Activated naive CD8-positive, alpha-beta T cell treated with anti-CD3 and anti-CD28 coated beads, Interleukin-2, amount 50 U/mL, for 24 hours (primary cell): ENCODE measurements around the gene NUDT12.

Source experiments
- ATAC-seq: fragments of 150-1000 bp; cut with Tn5 transposase; one replicate; pipeline ENCODE4 v1.10.0; 2021
- DNase-seq: peaks from one replicate; pipeline ENCODE4 v3.0.0; 2021
- H3K27ac Mint-ChIP-seq: one replicate; pipeline ENCODE4 v1.8.0; 2021; ENCODE audit warnings: mild to moderate bottlenecking, mixed read lengths
- H3K27me3 Mint-ChIP-seq: one replicate; pipeline ENCODE4 v1.8.0; 2021; ENCODE audit warnings: mixed read lengths
- H3K36me3 Mint-ChIP-seq: one replicate; pipeline ENCODE4 v1.8.0; 2021; ENCODE audit warnings: low read depth, mixed read lengths
- H3K4me1 Mint-ChIP-seq: one replicate; pipeline ENCODE4 v1.8.0; 2021; ENCODE audit warnings: mixed read lengths
- H3K4me3 Mint-ChIP-seq: one replicate; pipeline ENCODE4 v1.8.0; 2021; ENCODE audit warnings: mild to moderate bottlenecking, moderate library complexity, mixed read lengths
- H3K9me3 Mint-ChIP-seq: one replicate; pipeline ENCODE4 v1.8.0; 2021; ENCODE audit warnings: mixed read lengths

The NUDT12 gene

GRCh38 chr5:103569313-103570060 lies 6.9 kb upstream of the NUDT12 start:
- DNase-seq (no peak), ATAC-seq (no peak)
- H3K9me3 Mint-ChIP-seq = no peaks in the 10 kb centered on the region
- H3K27me3 Mint-ChIP-seq = peaks cover 6% of the 10 kb centered on the region
- no peaks in the 10 kb centered on the region for H3K36me3 Mint-ChIP-seq
- H3K27ac Mint-ChIP-seq = no peak overlapping the region
- no peaks in the 10 kb centered on the region for H3K4me1 Mint-ChIP-seq
- no peak overlapping the region for H3K4me3 Mint-ChIP-seq

GRCh38 chr5:103565719-103566118 lies 3.1 kb upstream of the NUDT12 start:
- Mint-ChIP-seq H3K4me1 (peaks cover 16% of the 10 kb centered on the region), H3K9me3 (no peaks in the 10 kb centered on the region), H3K36me3 (peaks cover 2% of the 10 kb centered on the region), H3K27me3 (peaks cover 4% of the 10 kb centered on the region), H3K4me3 (no peak overlapping the region), H3K27ac (no peak overlapping the region)
- no peak for ATAC-seq
- no peak for DNase-seq

GRCh38 chr5:103561685-103562452 lies 720 bp downstream of the NUDT12 start:
- ATAC-seq (no peak), DNase-seq (peak; percentile 9)
- Mint-ChIP-seq H3K36me3 (peaks cover 2% of the 10 kb centered on the region), H3K27ac (peak overlapping the region; percentile 88), H3K4me1 (peaks cover 16% of the 10 kb centered on the region), H3K4me3 (peak overlapping the region; percentile 86), H3K9me3 (no peaks in the 10 kb centered on the region), H3K27me3 (peaks cover 2% of the 10 kb centered on the region)

- H3K9me3 Mint-ChIP-seq = no peaks in the 10 kb centered on the region
- H3K4me3 Mint-ChIP-seq = no peak overlapping the region
- H3K36me3 Mint-ChIP-seq = peaks cover 2% of the 10 kb centered on the region
- peaks cover 16% of the 10 kb centered on the region for H3K4me1 Mint-ChIP-seq
- no peak for ATAC-seq
- no peak overlapping the region for H3K27ac Mint-ChIP-seq
- peaks cover 2% of the 10 kb centered on the region for H3K27me3 Mint-ChIP-seq
- no peak for DNase-seq
Measured at GRCh38 chr5:103560826-103561225, 1.8 kb downstream of the NUDT12 start.

- H3K4me1 Mint-ChIP-seq = no peaks in the 10 kb centered on the region
- no peak overlapping the region for H3K4me3 Mint-ChIP-seq
- no peak overlapping the region for H3K27ac Mint-ChIP-seq
Measured at GRCh38 chr5:103546858-103547257, 15.7 kb downstream of the NUDT12 start.

GRCh38 chr5:103542441-103542840 lies 20.1 kb downstream of the NUDT12 start:
- Mint-ChIP-seq H3K36me3 (no peaks in the 10 kb centered on the region), H3K27ac (no peak overlapping the region), H3K4me3 (no peak overlapping the region), H3K9me3 (no peaks in the 10 kb centered on the region), H3K4me1 (no peaks in the 10 kb centered on the region), H3K27me3 (peaks cover 5% of the 10 kb centered on the region)
- DNase-seq = no peak
- ATAC-seq = no peak

More at GRCh38 chr5:103546858-103547257, 15.7 kb downstream of the NUDT12 start:
- no peaks in the 10 kb centered on the region for H3K9me3 Mint-ChIP-seq
- H3K36me3 Mint-ChIP-seq = peaks cover 2% of the 10 kb centered on the region
- DNase-seq = no peak
- H3K27me3 Mint-ChIP-seq = peaks cover 3% of the 10 kb centered on the region
- no peak for ATAC-seq

- Mint-ChIP-seq H3K4me3 (no peak overlapping the region), H3K27me3 (peaks cover 5% of the 10 kb centered on the region), H3K4me1 (no peaks in the 10 kb centered on the region), H3K27ac (no peak overlapping the region), H3K9me3 (no peaks in the 10 kb centered on the region), H3K36me3 (no peaks in the 10 kb centered on the region)
- ATAC-seq = no peak
- no peak for DNase-seq
Measured at GRCh38 chr5:103541569-103541968, 21.0 kb downstream of the NUDT12 start.

- Mint-ChIP-seq H3K4me1 (no peaks in the 10 kb centered on the region), H3K27me3 (peaks cover 5% of the 10 kb centered on the region), H3K36me3 (no peaks in the 10 kb centered on the region), H3K4me3 (no peak overlapping the region), H3K27ac (no peak overlapping the region), H3K9me3 (no peaks in the 10 kb centered on the region)
- ATAC-seq = no peak
- no peak for DNase-seq
Measured at GRCh38 chr5:103541114-103541513, 21.5 kb downstream of the NUDT12 start.

GRCh38 chr5:103539376-103540330 lies 22.9 kb downstream of the NUDT12 start:
- no peak for DNase-seq
- Mint-ChIP-seq H3K4me1 (no peaks in the 10 kb centered on the region), H3K27ac (no peak overlapping the region)

GRCh38 chr5:103532086-103532734 lies 30.4 kb downstream of the NUDT12 start:
- Mint-ChIP-seq H3K4me1 (no peaks in the 10 kb centered on the region), H3K36me3 (no peaks in the 10 kb centered on the region), H3K9me3 (no peaks in the 10 kb centered on the region), H3K27ac (no peak overlapping the region), H3K4me3 (no peak overlapping the region), H3K27me3 (peaks cover 2% of the 10 kb centered on the region)
- ATAC-seq (no peak), DNase-seq (no peak)

More at GRCh38 chr5:103539376-103540330, 22.9 kb downstream of the NUDT12 start:
- Mint-ChIP-seq H3K4me3 (no peak overlapping the region), H3K27me3 (peaks cover 2% of the 10 kb centered on the region), H3K36me3 (no peaks in the 10 kb centered on the region), H3K9me3 (no peaks in the 10 kb centered on the region)
- ATAC-seq = no peak

GRCh38 chr5:103526164-103526915 lies 36.2 kb downstream of the NUDT12 start:
- H3K4me3 Mint-ChIP-seq = no peak overlapping the region
- peaks cover 3% of the 10 kb centered on the region for H3K27me3 Mint-ChIP-seq
- DNase-seq = no peak
- H3K36me3 Mint-ChIP-seq = no peaks in the 10 kb centered on the region
- no peak overlapping the region for H3K27ac Mint-ChIP-seq
- no peak for ATAC-seq
- no peaks in the 10 kb centered on the region for H3K9me3 Mint-ChIP-seq
- H3K4me1 Mint-ChIP-seq = no peaks in the 10 kb centered on the region

- H3K27ac Mint-ChIP-seq = no peak overlapping the region
- DNase-seq = no peak
- H3K27me3 Mint-ChIP-seq = peaks cover 3% of the 10 kb centered on the region
- no peaks in the 10 kb centered on the region for H3K4me1 Mint-ChIP-seq
- no peaks in the 10 kb centered on the region for H3K9me3 Mint-ChIP-seq
- H3K4me3 Mint-ChIP-seq = no peak overlapping the region
- ATAC-seq = no peak
- no peaks in the 10 kb centered on the region for H3K36me3 Mint-ChIP-seq
Measured at GRCh38 chr5:103525361-103525760, 37.2 kb downstream of the NUDT12 start.

- Mint-ChIP-seq H3K36me3 (no peaks in the 10 kb centered on the region), H3K27me3 (peaks cover 5% of the 10 kb centered on the region), H3K4me3 (no peak overlapping the region), H3K4me1 (no peaks in the 10 kb centered on the region), H3K27ac (no peak overlapping the region), H3K9me3 (no peaks in the 10 kb centered on the region)
- ATAC-seq = no peak
- no peak for DNase-seq
Measured at GRCh38 chr5:103523319-103523718, 39.3 kb downstream of the NUDT12 start.
